ENCODE measurements around the gene BDNF. TPM values are rescaled to one million over a fixed set of nuclear protein-coding genes. Genes with fewer than 3 reads are reported as not detected.

The BDNF gene
- total RNA-seq, 4 donors from 2014 or later: 0.17 TPM; not detected in 3

- TF ChIP-seq CTCF (IDR thresholded peaks at IDR 0.05; ENCODE audit: low read depth): no peak
Observed at GRCh38 chr11:27722117-27722952, 22.1 kb upstream of the BDNF start.

DNA sequence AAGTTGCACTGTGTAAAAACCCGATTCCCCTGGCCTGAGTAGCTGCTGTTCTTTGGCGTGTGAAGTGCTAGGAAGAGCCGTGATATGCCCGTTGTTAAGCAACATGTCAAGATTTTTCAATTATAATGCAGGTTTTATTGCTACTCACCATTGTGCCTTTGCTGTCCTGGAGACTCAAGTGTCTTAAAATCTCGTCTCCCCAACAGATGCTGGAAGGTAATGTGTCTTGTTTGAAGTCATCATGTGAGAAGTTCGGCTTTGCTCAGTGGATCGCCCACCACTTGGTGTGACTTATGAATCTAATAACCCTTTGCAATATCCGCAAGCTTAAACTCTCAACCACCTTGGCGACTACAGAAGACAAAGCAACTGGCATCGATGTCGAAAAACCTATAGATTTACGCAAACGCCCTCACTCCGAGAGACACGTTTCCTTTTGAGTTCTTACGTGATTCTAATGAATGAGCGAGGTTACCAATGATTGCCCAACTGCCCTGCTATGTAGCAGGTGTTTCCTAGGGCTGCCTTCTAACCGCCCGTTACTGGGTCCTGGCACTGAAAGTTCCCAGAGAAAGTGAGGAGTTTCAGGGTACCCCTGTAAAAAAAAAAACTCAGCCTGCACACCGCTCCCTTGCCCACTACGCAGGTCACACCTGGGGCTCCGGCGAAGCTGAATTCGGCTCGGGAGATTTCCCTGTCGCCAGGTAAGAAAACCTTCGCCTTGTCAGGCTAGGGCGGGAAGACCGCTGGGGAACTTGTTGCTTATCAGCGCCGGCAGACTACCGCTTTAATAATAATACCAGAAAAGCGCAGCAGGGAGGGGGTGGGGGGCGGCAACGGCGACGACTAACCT lies 21.2 kb upstream of the BDNF start:
- TF ChIP-seq CTCF (IDR thresholded peaks at IDR 0.05; ENCODE audit: low read depth): no peak

GRCh38 chr11:27720277-27720830 lies 20.1 kb upstream of the BDNF start:
- TF ChIP-seq CTCF (IDR thresholded peaks at IDR 0.05; ENCODE audit: low read depth): no peak

DNA sequence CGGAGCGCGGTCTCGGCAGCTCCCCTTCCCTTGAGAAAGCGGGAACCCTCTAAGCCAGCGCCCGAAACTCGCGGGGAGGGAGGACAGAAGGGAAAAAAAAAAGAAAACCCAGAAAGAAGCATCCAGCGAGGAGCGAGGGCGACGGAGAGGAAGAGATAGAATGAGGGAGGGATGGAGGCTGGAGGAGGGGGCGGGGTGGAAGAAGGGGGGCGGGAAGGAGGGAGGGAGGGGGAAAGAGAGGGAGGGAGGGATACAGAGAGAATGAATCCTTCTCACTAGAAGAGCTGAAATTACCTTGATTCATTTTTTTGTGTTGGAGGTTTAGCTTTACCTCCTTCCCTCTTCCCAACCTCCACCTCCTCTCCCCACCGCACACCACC lies 19.3 kb upstream of the BDNF start:
- no peak for TF ChIP-seq CTCF (IDR thresholded peaks at IDR 0.05; ENCODE audit: low read depth)

- no peak for TF ChIP-seq CTCF (IDR thresholded peaks at IDR 0.05; ENCODE audit: low read depth)
Observed at GRCh38 chr11:27718863-27719545, 18.7 kb upstream of the BDNF start.

- TF ChIP-seq CTCF (IDR thresholded peaks at IDR 0.05; ENCODE audit: low read depth): no peak
Observed at GRCh38 chr11:27718346-27718862, 18.1 kb upstream of the BDNF start.

Measured in subcutaneous adipose tissue (tissue), 4 donors.